ENCODE results near the gene KRTAP10-4.
"Not testable (repeated sequence)": the region's sequence is repeated elsewhere in the genome, so short reads cannot be mapped to it uniquely, and the experiment has no call there.

Gene KRTAP10-4

DNA sequence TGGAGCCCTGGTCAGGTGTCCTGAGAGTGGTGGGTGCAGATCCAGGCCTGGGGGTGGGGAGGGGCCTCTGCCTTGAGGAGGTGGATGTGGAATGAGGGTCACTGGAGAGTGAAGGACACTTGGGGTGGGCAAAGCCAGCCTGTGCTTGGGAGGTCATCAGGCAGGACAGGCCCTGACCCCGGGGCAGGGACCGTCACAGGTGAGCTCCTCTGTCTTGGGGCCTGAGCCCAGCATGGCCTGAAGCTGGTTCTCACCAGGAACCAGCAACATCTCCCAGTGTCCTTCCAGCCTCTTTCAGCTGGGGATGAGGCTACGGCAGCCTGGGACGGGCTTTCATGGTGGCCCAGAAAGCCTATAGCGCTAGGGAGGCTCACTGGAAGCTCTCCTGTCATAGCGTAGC, 21.4 kb upstream of the KRTAP10-4 start:
- Histone ChIP-seq H3K27ac (no peak overlapping the region), H3K4me3 (no peak overlapping the region), H3K27me3 (peaks cover 0 to 53% of the 10 kb centered on the region in 2 donors), H3K4me1 (no peaks in the 10 kb centered on the region), H3K9me3 (peaks cover 0 to 7% (median 3%) of the 10 kb centered on the region in 3 donors), H3K36me3 (no peaks in the 10 kb centered on the region)
- peak; percentile 14 to 53 for DNase-seq
- intact Hi-C loops (cut with DNase I; ENCODE audit: low total_unique reads): no loop called here
- TF ChIP-seq, protein P1, sequence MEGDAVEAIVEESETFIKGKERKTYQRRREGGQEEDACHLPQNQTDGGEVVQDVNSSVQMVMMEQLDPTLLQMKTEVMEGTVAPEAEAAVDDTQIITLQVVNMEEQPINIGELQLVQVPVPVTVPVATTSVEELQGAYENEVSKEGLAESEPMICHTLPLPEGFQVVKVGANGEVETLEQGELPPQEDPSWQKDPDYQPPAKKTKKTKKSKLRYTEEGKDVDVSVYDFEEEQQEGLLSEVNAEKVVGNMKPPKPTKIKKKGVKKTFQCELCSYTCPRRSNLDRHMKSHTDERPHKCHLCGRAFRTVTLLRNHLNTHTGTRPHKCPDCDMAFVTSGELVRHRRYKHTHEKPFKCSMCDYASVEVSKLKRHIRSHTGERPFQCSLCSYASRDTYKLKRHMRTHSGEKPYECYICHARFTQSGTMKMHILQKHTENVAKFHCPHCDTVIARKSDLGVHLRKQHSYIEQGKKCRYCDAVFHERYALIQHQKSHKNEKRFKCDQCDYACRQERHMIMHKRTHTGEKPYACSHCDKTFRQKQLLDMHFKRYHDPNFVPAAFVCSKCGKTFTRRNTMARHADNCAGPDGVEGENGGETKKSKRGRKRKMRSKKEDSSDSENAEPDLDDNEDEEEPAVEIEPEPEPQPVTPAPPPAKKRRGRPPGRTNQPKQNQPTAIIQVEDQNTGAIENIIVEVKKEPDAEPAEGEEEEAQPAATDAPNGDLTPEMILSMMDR (IDR thresholded peaks at IDR 0.05): no peak

DNA sequence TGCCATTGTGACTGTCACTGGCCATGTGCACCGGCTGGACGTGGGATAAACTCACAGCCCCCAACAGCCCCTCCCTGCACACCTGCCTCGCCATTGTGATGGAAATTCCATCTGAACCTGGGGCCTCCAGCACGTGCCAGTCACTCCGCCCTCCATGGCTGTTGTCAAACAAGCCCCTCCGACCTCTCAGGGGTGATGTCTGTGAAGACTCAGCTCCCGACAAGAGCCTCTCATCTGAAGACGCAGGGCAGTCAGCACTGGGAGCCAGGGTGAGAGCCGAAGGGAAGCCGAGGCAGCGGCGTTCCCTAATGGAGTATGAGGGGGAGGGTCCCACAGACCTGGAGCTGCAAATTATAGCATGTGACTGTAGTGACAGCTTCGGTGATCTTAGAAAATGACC, 20.8 kb upstream of the KRTAP10-4 start:
- Histone ChIP-seq H3K4me1 (no peaks in the 10 kb centered on the region), H3K9me3 (peaks cover 0 to 7% (median 3%) of the 10 kb centered on the region in 3 donors), H3K27me3 (peaks cover 0 to 58% of the 10 kb centered on the region in 2 donors), H3K36me3 (no peaks in the 10 kb centered on the region), H3K27ac (no peak overlapping the region), H3K4me3 (no peak overlapping the region)
- TF ChIP-seq, protein P1 (IDR thresholded peaks at IDR 0.05): no peak
- no peak for DNase-seq
- intact Hi-C loops (cut with DNase I; ENCODE audit: low total_unique reads): no loop called here

DNA sequence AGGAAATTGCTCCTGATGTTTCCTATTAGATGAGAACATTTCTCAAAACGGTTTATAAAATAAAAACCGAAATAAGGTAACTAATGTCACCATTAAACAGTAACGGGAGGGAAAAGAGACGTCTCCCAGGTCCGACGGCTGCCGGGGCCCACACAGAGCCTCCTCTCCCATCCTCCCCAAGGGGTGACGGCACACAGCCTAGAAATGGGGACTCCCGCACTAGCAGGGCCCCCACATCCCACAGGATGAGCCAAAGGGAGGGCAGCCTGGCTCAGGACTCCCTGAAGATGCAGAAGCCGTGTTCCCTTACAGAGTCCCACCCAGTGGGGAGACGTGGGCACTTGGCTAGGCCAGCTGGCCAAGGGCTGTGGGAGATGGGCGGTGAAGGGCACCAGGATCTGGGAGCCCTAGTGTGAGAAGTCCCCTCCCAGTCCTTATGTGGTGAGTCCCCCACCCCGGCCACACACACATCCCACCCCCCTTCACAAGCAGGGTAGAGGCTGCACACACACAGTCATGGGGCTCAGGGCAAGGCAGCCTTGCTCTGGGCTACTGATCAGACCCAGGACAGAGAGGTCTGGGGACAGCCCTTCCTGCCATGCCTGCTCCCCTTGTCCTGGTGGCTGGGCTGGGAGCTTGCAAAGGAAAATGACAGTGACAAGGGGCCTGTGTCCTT, 18.2 kb upstream of the KRTAP10-4 start:
- no peak overlapping the region for H3K4me3 ChIP-seq
- TF ChIP-seq, protein P1 (IDR thresholded peaks at IDR 0.05): no peak
- DNase-seq: no peak
- no peaks in the 10 kb centered on the region for H3K4me1 ChIP-seq
- intact Hi-C loops (cut with DNase I; ENCODE audit: low total_unique reads): no loop called here
- H3K36me3 ChIP-seq: no peaks in the 10 kb centered on the region
- H3K27me3 ChIP-seq: peaks cover 0 to 50% of the 10 kb centered on the region in 2 donors
- no peak overlapping the region for H3K27ac ChIP-seq
- H3K9me3 ChIP-seq: peaks cover 0 to 7% (median 3%) of the 10 kb centered on the region in 3 donors

DNA sequence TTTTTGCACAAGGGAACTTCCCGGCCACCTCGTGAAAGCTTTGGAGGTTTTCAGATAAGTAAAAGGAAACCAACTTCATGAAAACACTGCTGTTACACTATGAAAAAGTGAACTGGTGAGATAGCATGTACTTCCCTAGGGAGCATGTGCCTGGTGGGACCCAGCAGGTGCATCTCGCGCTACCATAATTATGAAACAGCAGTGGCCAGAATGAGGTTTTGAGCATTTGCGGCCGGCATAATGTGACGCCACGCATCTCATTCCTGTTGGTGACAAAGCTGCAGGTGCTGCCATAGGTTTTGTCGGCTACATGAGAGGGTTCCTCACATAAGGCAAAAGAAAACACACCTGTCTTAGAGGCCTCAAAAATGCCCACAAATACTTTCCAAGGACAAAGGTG, 16.6 kb upstream of the KRTAP10-4 start:
- intact Hi-C loops (cut with DNase I; ENCODE audit: low total_unique reads): no loop called here
- TF ChIP-seq, protein P1 (IDR thresholded peaks at IDR 0.05): no peak
- DNase-seq: no peak
- Histone ChIP-seq H3K9me3 (peaks cover 0 to 7% (median 3%) of the 10 kb centered on the region in 3 donors), H3K27me3 (peaks cover 0 to 36% of the 10 kb centered on the region in 2 donors), H3K27ac (no peak overlapping the region), H3K4me1 (no peaks in the 10 kb centered on the region), H3K4me3 (no peak overlapping the region), H3K36me3 (no peaks in the 10 kb centered on the region)

DNA sequence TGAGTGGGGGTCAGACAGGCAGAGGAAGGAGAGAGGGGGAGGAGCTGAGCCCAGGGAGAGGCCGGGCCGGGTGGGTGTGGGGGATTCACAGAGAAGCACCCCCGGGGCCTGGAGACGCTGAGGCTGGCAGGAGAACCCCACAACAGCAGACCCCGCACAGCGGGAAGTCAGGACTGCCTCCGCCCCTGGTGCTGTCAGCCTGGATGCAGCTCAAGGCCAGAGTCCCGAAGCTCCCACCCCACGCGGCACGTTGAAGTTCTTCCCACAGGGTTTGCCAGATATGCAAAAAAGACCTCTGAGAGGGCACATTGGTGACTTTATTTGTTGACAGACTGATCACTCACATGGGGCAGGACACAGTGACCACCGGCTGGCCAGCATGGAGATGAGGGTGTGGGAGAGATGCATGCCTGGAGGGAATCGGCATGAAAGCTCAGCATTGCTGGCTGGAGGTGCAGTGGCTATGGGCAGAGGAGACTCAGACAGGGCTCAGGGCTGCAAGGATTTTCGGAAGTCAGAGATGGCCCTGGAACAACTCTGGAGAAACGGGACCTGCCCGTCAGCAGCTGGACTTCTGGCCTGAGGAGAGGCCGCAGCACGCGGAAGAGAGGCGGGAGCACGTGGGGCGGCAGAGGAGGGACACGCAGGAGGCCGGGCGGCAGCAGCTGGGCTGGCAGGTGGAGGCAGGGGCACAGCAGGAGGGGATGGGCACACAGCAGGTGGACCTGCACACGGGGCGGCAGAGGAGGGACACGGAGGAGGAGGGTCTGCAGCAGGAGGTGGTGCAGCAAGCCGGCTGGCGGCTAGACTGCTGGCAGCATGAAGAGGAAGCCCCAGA, 15.8 kb upstream of the KRTAP10-4 start:
- intact Hi-C loops (cut with DNase I; ENCODE audit: low total_unique reads): no loop called here
- H3K36me3 ChIP-seq: no peaks in the 10 kb centered on the region
- peaks cover 0 to 32% of the 10 kb centered on the region in 2 donors for H3K27me3 ChIP-seq
- H3K4me1 ChIP-seq: no peaks in the 10 kb centered on the region
- H3K4me3 ChIP-seq: no peak overlapping the region
- peak in 1 of 2 donors; percentile 40 for DNase-seq
- H3K9me3 ChIP-seq: peaks cover 0 to 7% (median 3%) of the 10 kb centered on the region in 3 donors
- TF ChIP-seq, protein P1 (IDR thresholded peaks at IDR 0.05): no peak
- H3K27ac ChIP-seq: no peak overlapping the region

DNA sequence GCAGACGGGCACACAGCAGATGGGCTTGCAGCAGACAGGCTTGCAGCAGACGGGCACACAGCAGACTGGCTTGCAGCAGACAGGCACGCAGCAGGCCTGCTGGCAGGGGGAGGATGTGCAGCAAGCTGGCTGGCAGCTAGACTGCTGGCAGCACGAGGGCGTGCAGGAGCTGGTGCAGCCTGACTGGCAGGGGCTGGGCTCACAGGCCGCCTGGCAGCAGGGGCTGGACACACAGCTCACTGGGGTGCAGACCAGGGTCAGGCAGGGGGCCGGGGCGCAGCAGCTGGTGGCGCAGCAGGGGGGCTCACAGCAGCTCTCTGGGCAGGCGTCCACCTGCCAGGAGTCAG, 15.2 kb upstream of the KRTAP10-4 start:
- peak in 1 of 2 donors; percentile 39 for DNase-seq
- H3K4me1 ChIP-seq; intact Hi-C loops (cut with DNase I; ENCODE audit: low total_unique reads); H3K27ac ChIP-seq; H3K36me3 ChIP-seq; H3K9me3 ChIP-seq; H3K4me3 ChIP-seq: not testable (repeated sequence)
- peaks cover 0 to 32% of the 10 kb centered on the region in 2 donors for H3K27me3 ChIP-seq

Measured in tibial artery (tissue), 4 donors.